ENCODE data around the gene TTLL7.
"Not testable (repeated sequence)": the region's sequence is repeated elsewhere in the genome, so short reads cannot be mapped to it uniquely, and the experiment has no call there.

TTLL7 gene

GRCh38 chr1:83996621-83997020 lies 2.3 kb downstream of the TTLL7 start:
- no peak for DNase-seq (ENCODE audit: low read depth in 2 of 2)

DNA sequence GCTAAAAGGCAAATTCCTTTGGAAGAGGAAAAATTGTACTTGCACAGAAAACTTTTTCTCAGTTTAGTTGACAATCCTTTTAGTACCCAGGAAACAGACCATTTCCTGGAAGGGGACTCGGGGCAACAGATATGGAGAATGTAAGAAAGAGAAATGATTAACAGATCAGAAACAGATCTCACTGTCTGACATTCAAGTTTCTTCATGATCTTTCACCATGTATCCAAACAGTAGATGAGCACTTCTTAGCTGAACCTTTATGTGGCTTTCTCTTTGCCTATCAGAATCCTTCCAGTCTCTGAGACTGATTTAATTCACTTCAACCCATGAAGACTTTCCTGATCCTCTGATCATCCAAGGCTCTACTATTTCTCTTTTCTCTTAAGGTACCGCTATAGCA lies 2.7 kb downstream of the TTLL7 start:
- DNase-seq (ENCODE audit: low read depth in 2 of 2) = no peak

GRCh38 chr1:83995649-83996048 lies 3.3 kb downstream of the TTLL7 start:
- no peak for DNase-seq (ENCODE audit: low read depth in 2 of 2)

DNA sequence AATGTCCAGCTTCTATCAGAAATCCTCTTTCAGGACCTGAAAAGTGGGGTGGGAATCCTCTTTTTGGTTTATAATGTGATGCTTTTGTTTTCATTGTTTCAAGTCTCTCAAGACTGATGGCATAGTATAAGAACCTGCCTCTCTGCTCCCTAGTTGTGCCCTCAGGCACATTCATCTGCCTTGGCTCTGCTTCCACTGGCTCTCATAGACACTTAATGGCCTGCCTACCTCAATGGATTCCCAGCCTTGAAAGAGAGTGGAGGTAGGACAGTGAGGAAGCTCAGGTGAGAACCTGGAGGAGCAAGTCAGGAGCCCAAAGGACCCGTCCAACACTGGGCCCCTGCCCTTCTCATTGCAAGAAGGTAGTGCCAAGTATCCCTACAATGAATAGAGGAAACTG lies 4.8 kb downstream of the TTLL7 start:
- no peak for DNase-seq (ENCODE audit: low read depth in 2 of 2)

- no peak for DNase-seq (ENCODE audit: low read depth in 2 of 2)
Measured at GRCh38 chr1:83990734-83991133, 8.2 kb downstream of the TTLL7 start.

- DNase-seq (ENCODE audit: low read depth in 2 of 2) = no peak
Measured at GRCh38 chr1:83985048-83985447, 13.9 kb downstream of the TTLL7 start.

GRCh38 chr1:83983918-83984317 lies 15.0 kb downstream of the TTLL7 start:
- DNase-seq (ENCODE audit: low read depth in 2 of 2) = not testable (repeated sequence)

DNA sequence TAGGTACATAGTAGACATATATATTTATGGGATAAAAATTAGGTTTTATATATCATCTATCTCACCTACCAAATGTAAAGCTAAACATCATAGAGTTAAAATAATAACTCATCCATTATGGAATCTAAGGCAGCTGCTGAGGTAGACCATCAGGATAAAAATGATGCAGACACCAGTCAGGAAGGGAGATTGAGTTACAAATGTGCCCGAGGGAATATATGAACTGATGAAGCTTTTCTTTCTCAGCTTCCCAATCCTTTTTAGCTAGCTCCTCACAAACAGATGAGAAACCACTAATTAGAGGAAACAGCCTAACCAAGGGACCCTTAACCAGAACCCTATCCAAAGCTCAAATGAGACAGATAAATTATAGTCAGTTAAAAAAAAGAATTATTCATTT lies 20.9 kb downstream of the TTLL7 start:
- no peak for DNase-seq (ENCODE audit: low read depth in 2 of 2)

- no peak for DNase-seq (ENCODE audit: low read depth in 2 of 2)
Measured at GRCh38 chr1:83976920-83977319, 22.0 kb downstream of the TTLL7 start.

- DNase-seq (ENCODE audit: low read depth in 2 of 2) = no peak
Measured at GRCh38 chr1:83970802-83971201, 28.1 kb downstream of the TTLL7 start.

- DNase-seq (ENCODE audit: low read depth in 2 of 2) = no peak
Measured at GRCh38 chr1:83970114-83970513, 28.8 kb downstream of the TTLL7 start.

GRCh38 chr1:83967336-83967735 lies 31.6 kb downstream of the TTLL7 start:
- DNase-seq (ENCODE audit: low read depth in 2 of 2) = no peak

GRCh38 chr1:83964153-83964552 lies 34.8 kb downstream of the TTLL7 start:
- DNase-seq (ENCODE audit: low read depth in 2 of 2) = no peak

- DNase-seq (ENCODE audit: low read depth in 2 of 2) = no peak
Measured at GRCh38 chr1:83961571-83962295, 37.2 kb downstream of the TTLL7 start.

- no peak for DNase-seq (ENCODE audit: low read depth in 2 of 2)
Measured at GRCh38 chr1:83960669-83961277, 38.2 kb downstream of the TTLL7 start.

GRCh38 chr1:83959824-83960498 lies 39.0 kb downstream of the TTLL7 start:
- no peak for DNase-seq (ENCODE audit: low read depth in 2 of 2)

GRCh38 chr1:83958704-83959103 lies 40.2 kb downstream of the TTLL7 start:
- DNase-seq (ENCODE audit: low read depth in 2 of 2) = no peak

DNA sequence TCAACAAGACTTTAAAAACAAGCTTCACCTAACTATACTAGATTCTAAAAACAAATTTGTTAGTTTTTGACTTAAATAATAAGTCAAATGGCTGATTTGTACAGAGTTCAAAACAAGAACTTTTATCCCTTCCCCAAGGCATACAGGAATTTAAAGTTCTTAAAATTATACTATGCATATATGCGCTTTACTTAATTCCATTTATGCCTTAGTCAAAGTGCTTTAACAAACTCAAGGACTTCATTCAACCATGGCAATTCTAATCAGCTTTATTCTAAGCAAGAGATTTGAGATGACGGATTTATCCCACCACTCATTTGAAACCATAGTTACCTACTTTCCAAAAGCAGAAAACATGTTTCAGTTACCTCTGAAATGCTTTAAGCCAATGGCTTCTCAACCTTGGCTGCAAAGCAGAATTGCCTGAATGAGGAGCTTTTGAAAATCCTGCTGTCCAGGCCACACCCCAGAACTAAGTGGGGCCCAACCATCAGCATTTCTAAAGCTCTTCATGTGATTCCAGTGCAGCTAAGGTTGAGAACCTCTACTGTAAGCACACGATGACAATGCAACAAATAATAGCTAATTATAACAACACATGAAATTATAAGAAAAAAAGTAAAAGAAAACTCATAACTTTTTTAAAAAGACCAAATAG lies 44.6 kb downstream of the TTLL7 start:
- no peak for DNase-seq (ENCODE audit: low read depth in 2 of 2)

GRCh38 chr1:83950106-83950661 lies 48.7 kb downstream of the TTLL7 start:
- DNase-seq (ENCODE audit: low read depth in 2 of 2) = no peak

GRCh38 chr1:83942914-83943313 lies 56.0 kb downstream of the TTLL7 start:
- no peak for DNase-seq (ENCODE audit: low read depth in 2 of 2)

DNA sequence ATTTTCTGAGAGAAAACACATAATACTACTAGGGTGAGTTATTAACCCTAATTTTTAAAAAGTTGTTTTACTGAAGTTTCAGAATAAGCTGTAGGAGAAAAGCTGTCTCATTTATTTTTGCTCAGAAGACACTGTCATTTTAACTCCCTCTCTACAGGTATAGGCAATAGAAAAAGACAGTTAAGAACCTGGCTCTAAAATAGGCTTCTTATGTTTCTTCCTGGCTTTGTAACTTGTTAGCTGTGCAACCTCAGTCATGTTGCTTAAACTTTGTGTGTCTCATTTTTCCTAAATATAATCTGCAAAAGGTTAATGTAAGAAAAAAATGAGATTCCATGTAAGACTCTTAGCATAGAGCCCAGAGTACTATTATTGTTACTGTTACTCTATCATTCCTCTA lies 64.4 kb downstream of the TTLL7 start:
- DNase-seq (ENCODE audit: low read depth in 2 of 2) = no peak

- DNase-seq (ENCODE audit: low read depth in 2 of 2) = no peak
Measured at GRCh38 chr1:83932693-83933092, 66.2 kb downstream of the TTLL7 start.
